ENCODE measurements around the gene AXIN1. TPM values are rescaled to one million over a fixed set of nuclear protein-coding genes. Genes with fewer than 3 reads are reported as not detected.

AXIN1 gene
- total RNA-seq, 2 experiments from 2014 or later = 17.5 to 17.9 TPM

GRCh38 chr16:372302-372983 is 19.9 kb upstream of the AXIN1 start:
- intact Hi-C loops (cut with micrococcal nuclease) = no loop called here
- H3K36me3 Mint-ChIP-seq (ENCODE audit: low read depth) = peaks cover 1% of the 10 kb centered on the region
- no peaks in the 10 kb centered on the region for H3K9me3 Mint-ChIP-seq
- CTCF ChIA-PET = no interaction called here
- no peak overlapping the region for H3K27ac Mint-ChIP-seq
- no peak overlapping the region for H3K4me3 Mint-ChIP-seq
- H3K27me3 Mint-ChIP-seq (ENCODE audit: low read depth) = no peaks in the 10 kb centered on the region
- no peak for DNase-seq
- peaks cover 14% of the 10 kb centered on the region for H3K4me1 Mint-ChIP-seq (ENCODE audit: low read depth)

- no peaks in the 10 kb centered on the region for H3K27me3 Mint-ChIP-seq (ENCODE audit: low read depth)
- intact Hi-C loops (cut with micrococcal nuclease) = loop anchor here (2.0 kb wide), 1 partner anchor 29 kb away; the partner anchor contains the start of gene DECR2
- H3K27ac Mint-ChIP-seq = peak overlapping the region; percentile 59
- peaks cover 14% of the 10 kb centered on the region for H3K4me1 Mint-ChIP-seq (ENCODE audit: low read depth)
- CTCF ChIA-PET = interaction anchor here (1.6 to 1.7 kb wide), 2 partner anchors 9 to 10 kb away, joined by 5 to 9 read pairs; no protein-coding TSS in a partner anchor
- H3K9me3 Mint-ChIP-seq = no peaks in the 10 kb centered on the region
- peaks cover 4% of the 10 kb centered on the region for H3K36me3 Mint-ChIP-seq (ENCODE audit: low read depth)
- H3K4me3 Mint-ChIP-seq = no peak overlapping the region
- no peak for DNase-seq
These were observed 19.2 kb upstream of the AXIN1 start for GRCh38 chr16:371515-372301.

GRCh38 chr16:370979-371514 is 18.5 kb upstream of the AXIN1 start:
- no peak for DNase-seq
- peak overlapping the region; percentile 81 for H3K4me3 Mint-ChIP-seq
- intact Hi-C loops (cut with micrococcal nuclease) = loop anchor here (1.0 to 2.0 kb wide), 3 partner anchors 9 to 30 kb away; partner anchors contain the start of gene DECR2
- H3K36me3 Mint-ChIP-seq (ENCODE audit: low read depth) = peaks cover 4% of the 10 kb centered on the region
- peaks cover 14% of the 10 kb centered on the region for H3K4me1 Mint-ChIP-seq (ENCODE audit: low read depth)
- H3K27ac Mint-ChIP-seq = peak overlapping the region; percentile 85
- no peaks in the 10 kb centered on the region for H3K27me3 Mint-ChIP-seq (ENCODE audit: low read depth)
- no peaks in the 10 kb centered on the region for H3K9me3 Mint-ChIP-seq
- CTCF ChIA-PET = interaction anchor here (0.6 to 1.7 kb wide), 3 partner anchors 9 to 93 kb away, joined by 5 to 9 read pairs (median 5); no protein-coding TSS in a partner anchor

- H3K4me1 Mint-ChIP-seq (ENCODE audit: low read depth) = peaks cover 14% of the 10 kb centered on the region
- peak within 1 kb of the TSS; percentile 81 for H3K4me3 Mint-ChIP-seq
- intact Hi-C loops (cut with micrococcal nuclease) = loop anchor here (1.0 to 2.0 kb wide), 3 partner anchors 10 to 30 kb away; partner anchors contain the start of gene DECR2
These were observed 17.9 kb upstream of the AXIN1 start, which contains the start of gene MRPL28 for GRCh38 chr16:370443-370842. Gene MRPL28, minus strand, starts transcription at chr16:370538. Its CDS starts 320 bp downstream, at chr16:370218.

GRCh38 chr16:369866-370436 is 17.4 kb upstream of the AXIN1 start:
- intact Hi-C loops (cut with micrococcal nuclease) = loop anchor here (1.0 to 2.0 kb wide), 3 partner anchors 10 to 31 kb away; partner anchors contain the start of gene DECR2
- Mint-ChIP-seq H3K36me3 (ENCODE audit: low read depth) (peaks cover 4% of the 10 kb centered on the region), H3K27ac (no peak overlapping the region)

More at GRCh38 chr16:370443-370842, 17.9 kb upstream of the AXIN1 start, which contains the start of gene MRPL28:
- no peaks in the 10 kb centered on the region for H3K9me3 Mint-ChIP-seq
- H3K27ac Mint-ChIP-seq = peak within 1 kb of the TSS; percentile 85
- CTCF ChIA-PET = interaction anchor here (0.6 to 1.7 kb wide), 3 partner anchors 8 to 93 kb away, joined by 5 to 9 read pairs (median 5); no protein-coding TSS in a partner anchor
- no peaks in the 10 kb centered on the region for H3K27me3 Mint-ChIP-seq (ENCODE audit: low read depth)
- peak; percentile 97 for DNase-seq
- peaks cover 4% of the 10 kb centered on the region for H3K36me3 Mint-ChIP-seq (ENCODE audit: low read depth)

GRCh38 chr16:369275-369865 is 16.8 kb upstream of the AXIN1 start:
- CTCF ChIA-PET = no interaction called here
- no peak for DNase-seq
- peak overlapping the region; percentile 58 for H3K4me3 Mint-ChIP-seq
- H3K4me1 Mint-ChIP-seq (ENCODE audit: low read depth) = peaks cover 14% of the 10 kb centered on the region
- intact Hi-C loops (cut with micrococcal nuclease) = no loop called here
- H3K36me3 Mint-ChIP-seq (ENCODE audit: low read depth) = peaks cover 4% of the 10 kb centered on the region
- no peaks in the 10 kb centered on the region for H3K9me3 Mint-ChIP-seq
- H3K27ac Mint-ChIP-seq = no peak overlapping the region
- no peaks in the 10 kb centered on the region for H3K27me3 Mint-ChIP-seq (ENCODE audit: low read depth)

More at GRCh38 chr16:369866-370436, 17.4 kb upstream of the AXIN1 start:
- Mint-ChIP-seq H3K4me3 (peak overlapping the region; percentile 58), H3K4me1 (ENCODE audit: low read depth) (peaks cover 14% of the 10 kb centered on the region), H3K9me3 (no peaks in the 10 kb centered on the region), H3K27me3 (ENCODE audit: low read depth) (no peaks in the 10 kb centered on the region)
- CTCF ChIA-PET = interaction anchor here (1.6 to 1.7 kb wide), 2 partner anchors 8 to 11 kb away, joined by 5 to 9 read pairs; no protein-coding TSS in a partner anchor
- DNase-seq = no peak

GRCh38 chr16:368388-369158 is 16.1 kb upstream of the AXIN1 start:
- H3K27ac Mint-ChIP-seq = no peak overlapping the region
- no peak for DNase-seq
- peaks cover 4% of the 10 kb centered on the region for H3K36me3 Mint-ChIP-seq (ENCODE audit: low read depth)
- intact Hi-C loops (cut with micrococcal nuclease) = no loop called here
- no peaks in the 10 kb centered on the region for H3K9me3 Mint-ChIP-seq
- H3K27me3 Mint-ChIP-seq (ENCODE audit: low read depth) = no peaks in the 10 kb centered on the region
- no peak overlapping the region for H3K4me3 Mint-ChIP-seq
- CTCF ChIA-PET = no interaction called here
- peaks cover 14% of the 10 kb centered on the region for H3K4me1 Mint-ChIP-seq (ENCODE audit: low read depth)

- Mint-ChIP-seq H3K27me3 (ENCODE audit: low read depth) (no peaks in the 10 kb centered on the region), H3K9me3 (no peaks in the 10 kb centered on the region), H3K4me1 (ENCODE audit: low read depth) (peaks cover 14% of the 10 kb centered on the region), H3K27ac (peak overlapping the region; percentile 15), H3K4me3 (no peak overlapping the region), H3K36me3 (ENCODE audit: low read depth) (peaks cover 4% of the 10 kb centered on the region)
- DNase-seq = no peak
- intact Hi-C loops (cut with micrococcal nuclease) = no loop called here
- CTCF ChIA-PET = no interaction called here
These were observed 14.9 kb upstream of the AXIN1 start for GRCh38 chr16:367333-367903.

- Mint-ChIP-seq H3K27ac (no peak overlapping the region), H3K27me3 (ENCODE audit: low read depth) (no peaks in the 10 kb centered on the region), H3K4me3 (no peak overlapping the region), H3K9me3 (no peaks in the 10 kb centered on the region), H3K4me1 (ENCODE audit: low read depth) (peaks cover 17% of the 10 kb centered on the region), H3K36me3 (ENCODE audit: low read depth) (peaks cover 4% of the 10 kb centered on the region)
- CTCF ChIA-PET = no interaction called here
- intact Hi-C loops (cut with micrococcal nuclease) = no loop called here
- no peak for DNase-seq
These were observed 14.0 kb upstream of the AXIN1 start for GRCh38 chr16:366476-366875.

- intact Hi-C loops (cut with micrococcal nuclease) = no loop called here
- CTCF ChIA-PET = no interaction called here
- Mint-ChIP-seq H3K27me3 (ENCODE audit: low read depth) (no peaks in the 10 kb centered on the region), H3K27ac (no peak overlapping the region), H3K4me1 (ENCODE audit: low read depth) (peaks cover 10% of the 10 kb centered on the region), H3K9me3 (no peaks in the 10 kb centered on the region), H3K4me3 (no peak overlapping the region), H3K36me3 (ENCODE audit: low read depth) (peaks cover 3% of the 10 kb centered on the region)
- DNase-seq = no peak
These were observed 12.3 kb upstream of the AXIN1 start for GRCh38 chr16:364595-365491.

Data from activated naive CD4-positive, alpha-beta T cell treated with anti-CD3 and anti-CD28 coated beads for 36 hours (primary cell).